KMS-11 (cell line): Measurements from ENCODE around the gene ABAT.

ENCODE experiments used
- H2AFZ ChIP-seq: fragments of 200-600 bp; sonication (generic); 2 replicates; pipeline ENCODE4 v1.6.1; 2016; ENCODE audit warnings: antibody characterized with exemption, mixed run types, low read depth
- H3K27ac ChIP-seq: fragments of 200-600 bp; sonication (generic); 2 replicates; pipeline ENCODE4 v1.6.1; 2016; ENCODE audit warnings: mild to moderate bottlenecking, mixed run types
- H3K27me3 ChIP-seq: fragments of 200-600 bp; sonication (generic); 2 replicates; pipeline ENCODE4 v1.6.1; 2017; ENCODE audit warnings: mild to moderate bottlenecking, low read depth, mixed run types, moderate library complexity; ENCODE audit not compliant: insufficient read depth
- H3K36me3 ChIP-seq: fragments of 200-600 bp; sonication (generic); 2 replicates; pipeline ENCODE4 v1.6.1; 2017; ENCODE audit warnings: mild to moderate bottlenecking, mixed run types; ENCODE audit not compliant: insufficient read depth
- H3K4me1 ChIP-seq: fragments of 200-600 bp; sonication (generic); 2 replicates; pipeline ENCODE4 v1.6.1; 2016; ENCODE audit warnings: mild to moderate bottlenecking, low read depth, mixed run types; ENCODE audit not compliant: poor library complexity, severe bottlenecking
- H3K4me2 ChIP-seq: fragments of 200-600 bp; sonication (generic); 2 replicates; pipeline ENCODE4 v1.7.0; 2016; ENCODE audit warnings: mild to moderate bottlenecking, mixed run types
- H3K4me3 ChIP-seq: fragments of 200-600 bp; sonication (generic); IDR thresholded peaks from 2 replicates; pipeline ENCODE4 v1.6.1; 2017; ENCODE audit warnings: low read depth, low read length, mixed read lengths; ENCODE audit not compliant: insufficient read depth
- H3K79me2 ChIP-seq: fragments of 200-600 bp; sonication (generic); 2 replicates; pipeline ENCODE4 v1.6.1; 2016; ENCODE audit warnings: low read depth, mixed run types; ENCODE audit not compliant: insufficient read depth
- H3K9ac ChIP-seq: fragments of 200-600 bp; sonication (generic); 2 replicates; pipeline ENCODE4 v1.6.1; 2016; ENCODE audit warnings: mild to moderate bottlenecking, mixed run types
- H4K20me1 ChIP-seq: fragments of 200-600 bp; sonication (generic); 2 replicates; pipeline ENCODE4 v1.6.1; 2016; ENCODE audit warnings: mild to moderate bottlenecking, mixed run types; ENCODE audit not compliant: insufficient read depth
- TF ChIP-seq, protein P1 (sequence below): fragments of 200-600 bp; sonication (generic); conservative IDR thresholded peaks from 2 replicates; pipeline ENCODE4 v1.6.1; 2017; ENCODE audit warnings: low read depth, mild to moderate bottlenecking, antibody characterized with exemption, low read length, moderate library complexity, mixed read lengths

ABAT gene

GRCh38 chr16:8775359-8775758, 100.9 kb downstream of the ABAT start:
- Histone ChIP-seq H3K9ac (no peak overlapping the region), H3K4me3 (no peak overlapping the region), H3K4me1 (no peaks in the 10 kb centered on the region), H3K27ac (no peak overlapping the region), H4K20me1 (no peaks in the 10 kb centered on the region), H3K4me2 (no peak overlapping the region), H3K27me3 (no peaks in the 10 kb centered on the region), H2AFZ (no peak overlapping the region), H3K79me2 (no peaks in the 10 kb centered on the region), H3K36me3 (no peaks in the 10 kb centered on the region)
- TF ChIP-seq, protein P1, sequence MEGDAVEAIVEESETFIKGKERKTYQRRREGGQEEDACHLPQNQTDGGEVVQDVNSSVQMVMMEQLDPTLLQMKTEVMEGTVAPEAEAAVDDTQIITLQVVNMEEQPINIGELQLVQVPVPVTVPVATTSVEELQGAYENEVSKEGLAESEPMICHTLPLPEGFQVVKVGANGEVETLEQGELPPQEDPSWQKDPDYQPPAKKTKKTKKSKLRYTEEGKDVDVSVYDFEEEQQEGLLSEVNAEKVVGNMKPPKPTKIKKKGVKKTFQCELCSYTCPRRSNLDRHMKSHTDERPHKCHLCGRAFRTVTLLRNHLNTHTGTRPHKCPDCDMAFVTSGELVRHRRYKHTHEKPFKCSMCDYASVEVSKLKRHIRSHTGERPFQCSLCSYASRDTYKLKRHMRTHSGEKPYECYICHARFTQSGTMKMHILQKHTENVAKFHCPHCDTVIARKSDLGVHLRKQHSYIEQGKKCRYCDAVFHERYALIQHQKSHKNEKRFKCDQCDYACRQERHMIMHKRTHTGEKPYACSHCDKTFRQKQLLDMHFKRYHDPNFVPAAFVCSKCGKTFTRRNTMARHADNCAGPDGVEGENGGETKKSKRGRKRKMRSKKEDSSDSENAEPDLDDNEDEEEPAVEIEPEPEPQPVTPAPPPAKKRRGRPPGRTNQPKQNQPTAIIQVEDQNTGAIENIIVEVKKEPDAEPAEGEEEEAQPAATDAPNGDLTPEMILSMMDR = no peak

DNA sequence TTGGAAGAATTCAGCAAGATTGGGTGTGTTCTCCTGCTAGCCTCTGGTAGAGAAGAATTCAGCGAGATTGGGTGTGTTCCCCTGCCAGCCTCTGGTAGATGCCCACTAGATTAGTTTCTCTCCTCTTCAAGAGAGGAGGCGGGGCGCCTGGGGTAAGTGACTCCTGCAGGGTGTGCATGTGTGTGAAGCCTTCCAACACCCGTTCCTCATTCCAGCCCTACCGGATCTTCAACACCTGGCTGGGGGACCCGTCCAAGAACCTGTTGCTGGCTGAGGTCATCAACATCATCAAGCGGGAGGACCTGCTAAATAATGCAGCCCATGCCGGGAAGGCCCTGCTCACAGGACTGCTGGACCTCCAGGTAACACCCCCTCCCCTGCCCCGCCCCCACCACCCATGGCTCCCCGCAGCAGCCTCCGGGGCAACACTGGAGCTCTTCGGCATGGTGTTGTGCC, 101.7 kb downstream of the ABAT start:
- Histone ChIP-seq H3K9ac (no peak overlapping the region), H3K4me1 (no peaks in the 10 kb centered on the region), H3K36me3 (no peaks in the 10 kb centered on the region), H4K20me1 (no peaks in the 10 kb centered on the region), H3K4me3 (no peak overlapping the region), H3K4me2 (no peak overlapping the region), H3K27ac (no peak overlapping the region), H2AFZ (no peak overlapping the region), H3K79me2 (no peaks in the 10 kb centered on the region), H3K27me3 (no peaks in the 10 kb centered on the region)
- TF ChIP-seq, protein P1 = no peak

GRCh38 chr16:8777217-8777616, 102.8 kb downstream of the ABAT start:
- Histone ChIP-seq H3K27ac (no peak overlapping the region), H3K9ac (no peak overlapping the region), H3K79me2 (no peaks in the 10 kb centered on the region), H2AFZ (no peak overlapping the region), H3K36me3 (no peaks in the 10 kb centered on the region), H3K4me3 (no peak overlapping the region), H4K20me1 (no peaks in the 10 kb centered on the region), H3K4me1 (no peaks in the 10 kb centered on the region), H3K27me3 (no peaks in the 10 kb centered on the region), H3K4me2 (no peak overlapping the region)
- TF ChIP-seq, protein P1 = no peak

DNA sequence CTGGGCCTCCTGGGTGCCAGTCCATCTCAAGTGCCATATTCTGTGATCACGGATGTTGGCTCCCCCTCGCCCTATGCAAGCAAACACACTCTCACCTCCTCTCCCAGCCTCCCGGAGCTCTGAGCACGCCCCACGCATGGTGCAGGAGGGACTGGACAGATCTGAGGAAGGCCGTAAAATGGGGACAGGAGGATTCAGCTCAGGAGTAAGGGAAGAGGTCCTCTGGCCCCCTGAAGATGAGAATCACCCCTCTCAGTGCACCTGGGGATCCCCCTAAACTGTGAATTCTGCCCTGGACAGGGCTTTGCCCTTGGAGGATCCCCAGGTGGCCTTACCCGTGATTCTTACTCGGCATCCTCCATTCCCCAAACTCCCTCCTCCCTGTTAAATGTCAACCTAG, 107.4 kb downstream of the ABAT start:
- H2AFZ ChIP-seq = no peak overlapping the region
- H3K36me3 ChIP-seq = no peaks in the 10 kb centered on the region
- TF ChIP-seq, protein P1 = no peak
- no peak overlapping the region for H3K9ac ChIP-seq
- H3K27ac ChIP-seq = no peak overlapping the region
- no peak overlapping the region for H3K4me2 ChIP-seq
- H3K4me1 ChIP-seq = no peaks in the 10 kb centered on the region
- H3K27me3 ChIP-seq = no peaks in the 10 kb centered on the region
- H4K20me1 ChIP-seq = no peaks in the 10 kb centered on the region
- H3K79me2 ChIP-seq = no peaks in the 10 kb centered on the region
- no peak overlapping the region for H3K4me3 ChIP-seq
